ENCODE measurements around the gene IFI27L1. TPM values are rescaled to one million over a fixed set of nuclear protein-coding genes. Genes with fewer than 3 reads are reported as not detected.

Gene IFI27L1
- total RNA-seq, 4 donors from 2014 or later = 7.2 to 11.4 (median 9.3) TPM

- H3K4me3 ChIP-seq = no peak overlapping the region
- no peaks in the 10 kb centered on the region for H3K27me3 ChIP-seq
- TF ChIP-seq POLR2A (IDR thresholded peaks at IDR 0.05) (no peak), EP300 (IDR thresholded peaks at IDR 0.05) (no peak), POLR2AphosphoS5 (IDR thresholded peaks at IDR 0.05) (no peak), CTCF (IDR thresholded peaks at IDR 0.05) (no peak)
- no peaks in the 10 kb centered on the region for H3K36me3 ChIP-seq
- no peak overlapping the region for H3K27ac ChIP-seq
- H3K4me1 ChIP-seq = no peaks in the 10 kb centered on the region
- WGBS = 47% methylated on average over 1 of the region's 1 CpG
- no peaks in the 10 kb centered on the region for H3K9me3 ChIP-seq
- DNase-seq (ENCODE audit: low spot score in 2 of 2) = no peak
Measured at GRCh38 chr14:94144765-94145164, 63.7 kb downstream of the IFI27L1 start.

- H3K4me3 ChIP-seq = no peak overlapping the region
- WGBS = 86% methylated on average over 6 of the region's 6 CpGs
- TF ChIP-seq EP300 (IDR thresholded peaks at IDR 0.05) (no peak), POLR2A (IDR thresholded peaks at IDR 0.05) (no peak), POLR2AphosphoS5 (IDR thresholded peaks at IDR 0.05) (no peak), CTCF (IDR thresholded peaks at IDR 0.05) (no peak)
Measured at GRCh38 chr14:94145902-94146527, 64.9 kb downstream of the IFI27L1 start.

More at GRCh38 chr14:94145902-94146527, 64.9 kb downstream of the IFI27L1 start:
- DNase-seq (ENCODE audit: low spot score in 2 of 2) = no peak
- Histone ChIP-seq H3K36me3 (no peaks in the 10 kb centered on the region), H3K27me3 (no peaks in the 10 kb centered on the region), H3K9me3 (no peaks in the 10 kb centered on the region), H3K27ac (no peak overlapping the region), H3K4me1 (no peaks in the 10 kb centered on the region)

Other genes with a start within 250 kb of the IFI27L1 start
- not detected for gene FAM181A, start 154.0 kb upstream of the IFI27L1 start, total RNA-seq
- 1 to 10 TPM in 2 of 4 donors, under 1 TPM in 2; 0.79 to 2.5 (median 0.95) TPM for gene ASB2, start 104.7 kb upstream of the IFI27L1 start, total RNA-seq
- gene CCDC197, start 84.0 kb upstream of the IFI27L1 start, total RNA-seq = not detected
- 10 to 100 TPM in 3 of 4 donors, 1 to 10 TPM in 1; 7.2 to 35.5 (median 14.3) TPM for gene OTUB2, start 55.0 kb upstream of the IFI27L1 start, total RNA-seq
- 100 to 1,000 TPM; 107 to 134 (median 108) TPM for gene DDX24, start 108 bp upstream of the IFI27L1 start, total RNA-seq
- 100 to 1,000 TPM in 2 of 4 donors, 10 to 100 TPM in 2; 26.9 to 197 (median 142) TPM for gene IFI27, start 29.4 kb downstream of the IFI27L1 start, total RNA-seq
- 10 to 100 TPM; 29.9 to 87.6 (median 61.1) TPM for gene IFI27L2, start 48.3 kb downstream of the IFI27L1 start, total RNA-seq
- gene PPP4R4, start 93.0 kb downstream of the IFI27L1 start, total RNA-seq = 1 to 10 TPM in 3 of 4 donors, under 1 TPM in 1; 0.24 to 4.4 (median 1.3) TPM
- gene SERPINA10, start 212.0 kb downstream of the IFI27L1 start, total RNA-seq = under 1 TPM in 1 of 4 donors, not detected in 3; 0.24 TPM
- under 1 TPM in 1 of 4 donors, not detected in 3; 0.97 TPM for gene SERPINA6, start 242.0 kb downstream of the IFI27L1 start, total RNA-seq